OCI-LY1 (cell line): ENCODE data around the gene PEAR1.

Experiments
- H2AFZ ChIP-seq: fragments of 200-600 bp; sonication (generic), shearing (Covaris generic); 2 replicates; pipeline ENCODE4 v1.6.0; 2014; ENCODE audit warnings: antibody characterized with exemption, mild to moderate bottlenecking, low read length
- H3F3A ChIP-seq: fragments of 200-600 bp; sonication (generic), shearing (Covaris generic); 2 replicates; pipeline ENCODE4 v1.6.0; 2014; ENCODE audit warnings: mild to moderate bottlenecking, antibody characterized with exemption, low read length, moderate library complexity; ENCODE audit not compliant: insufficient read depth
- H3K27ac ChIP-seq: fragments of 200-600 bp; sonication (generic); 2 replicates; pipeline ENCODE4 v1.5.1; 2014; ENCODE audit warnings: low read length, mixed run types, mild to moderate bottlenecking, low read depth; ENCODE audit not compliant: poor library complexity, severe bottlenecking
- H3K27me3 ChIP-seq: fragments of 200-600 bp; sonication (generic); 2 replicates; pipeline ENCODE4 v1.6.0; 2014; ENCODE audit warnings: antibody characterized with exemption, mild to moderate bottlenecking, low read length, moderate library complexity; ENCODE audit not compliant: insufficient read depth
- H3K36me3 ChIP-seq: fragments of 200-600 bp; sonication (generic); 2 replicates; pipeline ENCODE4 v1.6.1; 2014; ENCODE audit warnings: mild to moderate bottlenecking, antibody characterized with exemption, low read length, moderate library complexity, mixed read lengths; ENCODE audit not compliant: insufficient read depth
- H3K4me1 ChIP-seq: fragments of 200-600 bp; sonication (generic); 2 replicates; pipeline ENCODE4 v1.5.1; 2014; ENCODE audit warnings: mild to moderate bottlenecking, low read length, moderate library complexity; ENCODE audit not compliant: insufficient read depth, severe bottlenecking
- H3K4me2 ChIP-seq: fragments of 200-600 bp; sonication (generic), shearing (Covaris generic); 2 replicates; pipeline ENCODE4 v1.6.1; 2014; ENCODE audit warnings: low read length
- H3K4me3 ChIP-seq: fragments of 200-600 bp; sonication (generic); 2 replicates; pipeline ENCODE4 v1.5.1; 2014; ENCODE audit warnings: low read length, low read depth, mild to moderate bottlenecking, mixed read lengths; ENCODE audit not compliant: poor library complexity, severe bottlenecking
- H3K79me2 ChIP-seq: fragments of 200-600 bp; shearing (Covaris generic); 2 replicates; pipeline ENCODE4 v1.6.1; 2016; ENCODE audit warnings: mixed run types, low read length, mixed read lengths; ENCODE audit not compliant: insufficient read depth
- H3K9ac ChIP-seq: fragments of 200-600 bp; sonication (generic), shearing (Covaris generic); 2 replicates; pipeline ENCODE4 v1.6.1; 2014; ENCODE audit warnings: mild to moderate bottlenecking, low read length, mixed read lengths
- H3K9me2 ChIP-seq: fragments of 200-600 bp; sonication (generic), shearing (Covaris generic); 2 replicates; pipeline ENCODE4 v1.6.1; 2014; ENCODE audit warnings: low read depth, mild to moderate bottlenecking, low read length, mixed read lengths
- H3K9me3 ChIP-seq: fragments of 200-600 bp; shearing (Covaris generic); 2 replicates; pipeline ENCODE4 v1.6.1; 2014; ENCODE audit warnings: low read length, mixed read lengths
- H4K20me1 ChIP-seq: fragments of 200-600 bp; sonication (generic), shearing (Covaris generic); 2 replicates; pipeline ENCODE4 v1.6.0; 2016; ENCODE audit warnings: mild to moderate bottlenecking, low read length; ENCODE audit not compliant: insufficient read depth
- CTCF ChIP-seq: fragments of 200-600 bp; sonication (generic), shearing (Covaris generic); IDR thresholded peaks from 2 replicates; pipeline ENCODE4 v1.5.1; 2017; ENCODE audit warnings: mild to moderate bottlenecking, antibody characterized with exemption, low read length, moderate library complexity, mixed read lengths
- EZH2 ChIP-seq: fragments of 200-600 bp; sonication (generic), shearing (Covaris generic); IDR thresholded peaks from 2 replicates; pipeline ENCODE4 v1.8.0; 2017; ENCODE audit warnings: borderline replicate concordance, mixed run types, mild to moderate bottlenecking, antibody characterized with exemption, low read length, moderate library complexity, mixed read lengths

Gene PEAR1

GRCh38 chr1:156874572-156875340 lies 18.8 kb upstream of the PEAR1 start:
- H3K4me2 ChIP-seq, result no peak overlapping the region
- no peaks in the 10 kb centered on the region for H3F3A ChIP-seq
- H3K27me3 ChIP-seq, result no peaks in the 10 kb centered on the region; the same call in 1 of the 2 replicates
- H4K20me1 ChIP-seq, result no peaks in the 10 kb centered on the region
- no peak for TF ChIP-seq CTCF
- no peak for TF ChIP-seq EZH2
- no peak overlapping the region for H3K27ac ChIP-seq
- no peaks in the 10 kb centered on the region for H3K36me3 ChIP-seq
- H3K9ac ChIP-seq, result no peak overlapping the region
- no peaks in the 10 kb centered on the region for H3K4me1 ChIP-seq
- H3K79me2 ChIP-seq, result no peaks in the 10 kb centered on the region
- no peak overlapping the region for H2AFZ ChIP-seq
- no peaks in the 10 kb centered on the region for H3K9me2 ChIP-seq
- no peaks in the 10 kb centered on the region for H3K9me3 ChIP-seq
- H3K4me3 ChIP-seq, result no peak overlapping the region

GRCh38 chr1:156875341-156875615 lies 18.2 kb upstream of the PEAR1 start:
- Histone ChIP-seq H2AFZ (no peak overlapping the region), H3K36me3 (no peaks in the 10 kb centered on the region), H3K4me3 (no peak overlapping the region), H3K27me3 (no peaks in the 10 kb centered on the region; the same call in 1 of the 2 replicates), H3K9me3 (no peaks in the 10 kb centered on the region), H3K27ac (no peak overlapping the region), H3K4me2 (no peak overlapping the region), H3K9me2 (no peaks in the 10 kb centered on the region), H3K4me1 (no peaks in the 10 kb centered on the region), H4K20me1 (no peaks in the 10 kb centered on the region), H3K79me2 (no peaks in the 10 kb centered on the region), H3F3A (no peaks in the 10 kb centered on the region), H3K9ac (no peak overlapping the region)
- no peak for TF ChIP-seq CTCF
- TF ChIP-seq EZH2, result no peak

- Histone ChIP-seq H3K4me2 (no peak overlapping the region), H3F3A (no peaks in the 10 kb centered on the region), H3K9me3 (no peaks in the 10 kb centered on the region), H3K27me3 (no peaks in the 10 kb centered on the region; the same call in 1 of the 2 replicates), H3K79me2 (no peaks in the 10 kb centered on the region), H3K9me2 (no peaks in the 10 kb centered on the region), H3K27ac (no peak overlapping the region), H2AFZ (no peak overlapping the region), H3K4me1 (no peaks in the 10 kb centered on the region), H4K20me1 (no peaks in the 10 kb centered on the region), H3K9ac (no peak overlapping the region), H3K36me3 (no peaks in the 10 kb centered on the region), H3K4me3 (no peak overlapping the region)
- TF ChIP-seq CTCF, result no peak
- TF ChIP-seq EZH2, result no peak
Observed at GRCh38 chr1:156876281-156876680, 17.2 kb upstream of the PEAR1 start.
